SK-N-MC (cell line): Measurements from ENCODE around the gene STX10.

ENCODE experiments used
- EZH2 ChIP-seq: fragments of 200-600 bp; sonication (generic); IDR thresholded peaks from one replicate; pipeline ENCODE4 v1.6.1; 2017; ENCODE audit warnings: antibody characterized with exemption
- FOXP2 ChIP-seq: optimal IDR thresholded peaks from 2 replicates; pipeline ENCODE3; 2011; ENCODE audit warnings: mild to moderate bottlenecking, moderate library complexity; ENCODE audit not compliant: insufficient read depth; ENCODE audit errors: extremely low read length, control extremely low read depth
- POLR2AphosphoS5 ChIP-seq: IDR thresholded peaks from 2 replicates; pipeline ENCODE4 v1.6.1; 2012; ENCODE audit warnings: mild to moderate bottlenecking, low read depth, low read length, borderline replicate concordance

GRCh38 chr19:13129384-13129783 is 20.8 kb downstream of the STX10 start:
- TF ChIP-seq POLR2AphosphoS5 = no peak
- no peak for TF ChIP-seq EZH2
- no peak for TF ChIP-seq FOXP2
